Glutamatergic neuron (in vitro differentiated cells): ENCODE data around the gene TCOF1. TPM values are rescaled to one million over a fixed set of nuclear protein-coding genes. Genes with fewer than 3 reads are reported as not detected.

ENCODE experiments used
- DNase-seq: peaks from one replicate; pipeline ENCODE4 v3.0.0; 2022
- H3K27ac Mint-ChIP-seq: one replicate; pipeline ENCODE4 v1.8.0; 2020; ENCODE audit warnings: mild to moderate bottlenecking, mixed read lengths, inconsistent platforms; ENCODE audit not compliant: unreplicated experiment
- H3K27me3 Mint-ChIP-seq: one replicate; pipeline ENCODE4 v1.8.0; 2020; ENCODE audit warnings: mild to moderate bottlenecking, moderate library complexity, mixed read lengths, inconsistent platforms; ENCODE audit not compliant: unreplicated experiment
- H3K36me3 Mint-ChIP-seq: one replicate; pipeline ENCODE4 v1.8.0; 2020; ENCODE audit warnings: mild to moderate bottlenecking, mixed read lengths, inconsistent platforms; ENCODE audit not compliant: unreplicated experiment
- H3K4me1 Mint-ChIP-seq: one replicate; pipeline ENCODE4 v1.8.0; 2020; ENCODE audit warnings: mild to moderate bottlenecking, low read depth, mixed read lengths, inconsistent platforms; ENCODE audit not compliant: unreplicated experiment
- H3K4me3 Mint-ChIP-seq: one replicate; pipeline ENCODE4 v1.8.0; 2020; ENCODE audit warnings: mild to moderate bottlenecking, mixed read lengths, inconsistent platforms; ENCODE audit not compliant: unreplicated experiment
- H3K9me3 Mint-ChIP-seq: one replicate; pipeline ENCODE4 v1.8.0; 2020; ENCODE audit warnings: mild to moderate bottlenecking, moderate library complexity, mixed read lengths, inconsistent platforms; ENCODE audit not compliant: unreplicated experiment
- CTCF ChIP-seq: fragments of 200-600 bp; sonication (generic); IDR thresholded peaks from one replicate; pipeline ENCODE4 v1.5.0; 2021; ENCODE audit not compliant: partially characterized antibody, unreplicated experiment
- total RNA-seq: library from RNA; stranded (reverse); fragmentation: NEBNext Ultra II Directional; extraction: Animal tissue kit (Norgen Biotek cat#: 25700); gene quantifications from one replicate; pipeline ENCODE4 v1.2.1, GENCODE V29; 2021; ENCODE audit not compliant: unreplicated experiment

TCOF1 gene
- total RNA-seq, 1 donor from 2014 or later = 39.7 TPM

GRCh38 chr5:150339165-150339564 lies 18.3 kb upstream of the TCOF1 start:
- Mint-ChIP-seq H3K4me1 (peaks cover 4% of the 10 kb centered on the region), H3K27ac (no peak overlapping the region), H3K36me3 (no peaks in the 10 kb centered on the region), H3K27me3 (peaks cover 3% of the 10 kb centered on the region), H3K9me3 (peaks cover 2% of the 10 kb centered on the region), H3K4me3 (no peak overlapping the region)
- DNase-seq = no peak
- TF ChIP-seq CTCF = no peak

- H3K4me1 Mint-ChIP-seq = peaks cover 4% of the 10 kb centered on the region
- peaks cover 2% of the 10 kb centered on the region for H3K9me3 Mint-ChIP-seq
- DNase-seq = no peak
- no peak overlapping the region for H3K4me3 Mint-ChIP-seq
- no peaks in the 10 kb centered on the region for H3K36me3 Mint-ChIP-seq
- H3K27ac Mint-ChIP-seq = no peak overlapping the region
- peaks cover 3% of the 10 kb centered on the region for H3K27me3 Mint-ChIP-seq
- TF ChIP-seq CTCF = no peak
Measured at GRCh38 chr5:150339841-150340240, 17.7 kb upstream of the TCOF1 start.

GRCh38 chr5:150340614-150341255 lies 16.8 kb upstream of the TCOF1 start:
- Mint-ChIP-seq H3K9me3 (peaks cover 2% of the 10 kb centered on the region), H3K27ac (no peak overlapping the region), H3K4me3 (no peak overlapping the region), H3K4me1 (peaks cover 5% of the 10 kb centered on the region), H3K36me3 (no peaks in the 10 kb centered on the region), H3K27me3 (peaks cover 3% of the 10 kb centered on the region)
- no peak for TF ChIP-seq CTCF
- no peak for DNase-seq

GRCh38 chr5:150341331-150341730 lies 16.2 kb upstream of the TCOF1 start:
- peaks cover 6% of the 10 kb centered on the region for H3K4me1 Mint-ChIP-seq
- H3K27ac Mint-ChIP-seq = no peak overlapping the region
- no peak for DNase-seq
- peaks cover 2% of the 10 kb centered on the region for H3K9me3 Mint-ChIP-seq
- no peaks in the 10 kb centered on the region for H3K36me3 Mint-ChIP-seq
- TF ChIP-seq CTCF = no peak
- H3K27me3 Mint-ChIP-seq = peaks cover 3% of the 10 kb centered on the region
- no peak overlapping the region for H3K4me3 Mint-ChIP-seq

GRCh38 chr5:150341989-150342388 lies 15.5 kb upstream of the TCOF1 start:
- no peak overlapping the region for H3K27ac Mint-ChIP-seq
- H3K27me3 Mint-ChIP-seq = peaks cover 3% of the 10 kb centered on the region
- H3K4me3 Mint-ChIP-seq = no peak overlapping the region
- peaks cover 6% of the 10 kb centered on the region for H3K4me1 Mint-ChIP-seq
- no peak for DNase-seq
- no peaks in the 10 kb centered on the region for H3K36me3 Mint-ChIP-seq
- no peak for TF ChIP-seq CTCF
- peaks cover 2% of the 10 kb centered on the region for H3K9me3 Mint-ChIP-seq
